B cell (primary cell): Measurements from ENCODE around the gene SMARCC1. TPM values are rescaled to one million over a fixed set of nuclear protein-coding genes. Genes with fewer than 3 reads are reported as not detected.

ENCODE experiments used
- ATAC-seq: fragments of 200-7000 bp; cut with Tn5 transposase; one replicate; pipeline ENCODE4 v1.10.0; 2021; ENCODE audit warnings: low read depth, mild to moderate bottlenecking, moderate number of reproducible peaks, moderate library complexity
- CTCF ChIA-PET: fragments of 350-600 bp; sonication (Branson Sonifier 250); formaldehyde crosslinking; loops from one replicate; lab custom pipeline; 2021; ENCODE audit warnings: antibody characterized with exemption, inconsistent platforms; lab: Charles Lee
- POLR2A ChIA-PET: fragments of 350-600 bp; sonication (Branson Sonifier 250); formaldehyde crosslinking; loops from one replicate; lab custom pipeline; 2021; ENCODE audit warnings: antibody characterized with exemption; lab: Charles Lee
- DNase-seq: peaks from one replicate; pipeline ENCODE4 v3.0.0; 2013
- H2AFZ ChIP-seq: 2 replicates; pipeline ENCODE4 v1.6.1; 2012; ENCODE audit warnings: mild to moderate bottlenecking, low read depth, low read length; ENCODE audit not compliant: insufficient read depth, poor library complexity, severe bottlenecking
- H3K27ac ChIP-seq, 2 donors: 1 replicate in 1 of 2; 2 replicates in 1 of 2; pipeline ENCODE4 v1.5.1; 2012 to 2013; ENCODE audit warnings: low read length in 2 of 2, mild to moderate bottlenecking in 2 of 2, moderate library complexity in 1 of 2
- H3K27me3 ChIP-seq, 4 experiments: fragments of 200-600 bp in 1 of 4; sonication (generic) in 1 of 4; replicated peaks in 1 of 4; 1 replicate in 2 of 4; 2 replicates in 2 of 4; pipeline versions ENCODE4 v1.6.1 to v1.7.0; 2013 to 2016; ENCODE audit warnings: low read length in 3 of 4, mild to moderate bottlenecking in 2 of 4, mixed read lengths in 1 of 4, moderate library complexity in 1 of 4; ENCODE audit not compliant: insufficient read depth in 4 of 4, control insufficient read depth in 3 of 4; ENCODE audit errors: control extremely low read depth in 1 of 4
- H3K36me3 ChIP-seq, 2 experiments: replicated peaks in 1 of 2; 1 replicate in 1 of 2; 2 replicates in 1 of 2; pipeline versions ENCODE4 v1.6.1 to v1.7.1; 2013; ENCODE audit warnings: low read length in 1 of 2; ENCODE audit not compliant: insufficient read depth in 2 of 2, control insufficient read depth in 1 of 2; ENCODE audit errors: control extremely low read depth in 1 of 2, extremely low read depth in 1 of 2
- H3K4me1 ChIP-seq, 2 donors: fragments of 200-600 bp in 1 of 2; sonication (generic) in 1 of 2; 1 replicate in 1 of 2; 2 replicates in 1 of 2; pipeline versions ENCODE4 v1.5.1 to v1.6.1; 2013 to 2017; ENCODE audit warnings: low read length in 2 of 2; ENCODE audit not compliant: control insufficient read depth in 2 of 2, insufficient read depth in 2 of 2
- H3K4me2 ChIP-seq: replicated peaks from 2 replicates; pipeline ENCODE3; 2012; ENCODE audit warnings: mild to moderate bottlenecking, low read depth, low read length; ENCODE audit not compliant: poor library complexity, severe bottlenecking
- H3K4me3 ChIP-seq, 5 experiments: fragments of 200-600 bp in 1 of 5; sonication (generic) in 1 of 5; 1 replicate in 3 of 5; 2 replicates in 2 of 5; pipeline versions ENCODE4 v1.5.1 to v1.7.0; 2011 to 2016; ENCODE audit warnings: low read length in 4 of 5, mild to moderate bottlenecking in 4 of 5, low read depth in 2 of 5, control low read depth in 1 of 5, moderate library complexity in 1 of 5; ENCODE audit not compliant: insufficient read depth in 1 of 5; ENCODE audit errors: control extremely low read depth in 1 of 5, extremely low read depth in 1 of 5
- H3K79me2 ChIP-seq: fragments of 200-600 bp; sonication (generic); one replicate; pipeline ENCODE4 v1.6.0; 2016; ENCODE audit warnings: low read length; ENCODE audit not compliant: control insufficient read depth, insufficient read depth
- H3K9ac ChIP-seq: fragments of 200-600 bp; sonication (generic); 2 replicates; pipeline ENCODE4 v1.6.1; 2017; ENCODE audit warnings: mild to moderate bottlenecking, low read length, moderate library complexity
- H3K9me3 ChIP-seq, 3 donors: one replicate each; pipeline versions ENCODE4 v1.6.1 to v1.7.1; 2013; ENCODE audit warnings: low read length in 2 of 3; ENCODE audit not compliant: control insufficient read depth in 2 of 3, insufficient read depth in 1 of 3; ENCODE audit errors: control extremely low read depth in 1 of 3
- H4K20me1 ChIP-seq: 2 replicates; pipeline ENCODE4 v1.6.0; 2012; ENCODE audit warnings: mild to moderate bottlenecking, low read length; ENCODE audit not compliant: insufficient read depth, control insufficient read depth, poor library complexity, severe bottlenecking
- H3K27ac Mint-ChIP-seq: one replicate; pipeline ENCODE4 v1.8.0; 2021; ENCODE audit warnings: mixed read lengths
- H3K27me3 Mint-ChIP-seq: one replicate; pipeline ENCODE4 v1.8.0; 2021; ENCODE audit warnings: mixed read lengths
- H3K4me1 Mint-ChIP-seq: one replicate; pipeline ENCODE4 v1.8.0; 2021; ENCODE audit warnings: mixed read lengths
- H3K4me3 Mint-ChIP-seq: one replicate; pipeline ENCODE4 v1.8.0; 2021; ENCODE audit warnings: mixed read lengths
- H3K9me3 Mint-ChIP-seq: one replicate; pipeline ENCODE4 v1.8.0; 2022; ENCODE audit warnings: mixed read lengths; ENCODE audit not compliant: insufficient read depth
- CTCF ChIP-seq: fragments of 200-600 bp; IDR thresholded peaks from one replicate; pipeline ENCODE4 v1.8.0; 2022; ENCODE audit warnings: antibody characterized with exemption, mild to moderate bottlenecking
- EZH2 ChIP-seq: IDR thresholded peaks from 2 replicates; pipeline ENCODE4 v1.6.1; 2012; ENCODE audit warnings: borderline replicate concordance, low read depth, mild to moderate bottlenecking, moderate library complexity, low read length; ENCODE audit not compliant: insufficient read depth, poor library complexity, severe bottlenecking
- WGBS: methylation state at CpG from one replicate; pipeline ENCODE4 v1.1.5; 2013; ENCODE audit warnings: missing lambda C conversion rate; ENCODE audit not compliant: insufficient coverage; 5-methylcytosine and 5-hydroxymethylcytosine counted together
- intact Hi-C: fragments of 100-400 bp; cut with micrococcal nuclease; formaldehyde crosslinking; loops from one replicate; pipeline ENCODE4 v1.10.0; 2022
- polyA plus RNA-seq: library from polyadenylated mRNA; depleted of rRNA; stranded (reverse); fragments of >200 nt; gene quantifications from 2 replicates; pipeline ENCODE4 v1.2.3, GENCODE V29; 2012
- total RNA-seq, 2 donors: library from RNA; stranded (reverse); fragments of 120-200 nt in 1 of 2; gene quantifications; 1 replicate in 1 of 2; 2 replicates in 1 of 2; pipeline versions ENCODE4 v1.2.3 to v1.2.4, GENCODE V29; 2013 to 2022

SMARCC1 gene
- total and polyA plus RNA-seq, 2 donors (not counting 1 experiment from before 2014, with no cell fraction given) = 13.1 to 155 TPM

GRCh38 chr3:47554335-47554734 is 227.4 kb downstream of the SMARCC1 start:
- H2AFZ ChIP-seq = no peak overlapping the region
- H3K9ac ChIP-seq = no peak overlapping the region
- no peak overlapping the region for H3K27ac ChIP-seq
- TF ChIP-seq EZH2 (no peak), CTCF (no peak)
- Mint-ChIP-seq H3K27ac (no peak overlapping the region), H3K4me1 (no peaks in the 10 kb centered on the region), H3K9me3 (peaks cover 3% of the 10 kb centered on the region), H3K4me3 (no peak overlapping the region), H3K27me3 (peaks cover 22% of the 10 kb centered on the region)
- intact Hi-C loops = no loop called here
- DNase-seq (no peak), ATAC-seq (no peak)
- no peaks in the 10 kb centered on the region for H3K79me2 ChIP-seq
- peaks cover 0 to 7% (median 0%) of the 10 kb centered on the region in 4 experiments for H3K27me3 ChIP-seq
- WGBS = 100% methylated on average over 1 of the region's 6 CpGs
- H3K4me1 ChIP-seq = no peaks in the 10 kb centered on the region
- CTCF ChIA-PET = no interaction called here
- H3K4me3 ChIP-seq = no peak overlapping the region
- H4K20me1 ChIP-seq = no peaks in the 10 kb centered on the region
- no peak overlapping the region for H3K4me2 ChIP-seq
- peaks cover 0 to 3% (median 2%) of the 10 kb centered on the region in 3 donors for H3K9me3 ChIP-seq
- POLR2A ChIA-PET = no interaction called here
- H3K36me3 ChIP-seq = no peaks in the 10 kb centered on the region

- no peak for ATAC-seq
- POLR2A ChIA-PET = interaction anchor here (0.7 kb wide), 1 partner anchor 27 kb away, joined by 3 read pairs; no protein-coding TSS in a partner anchor
- no peak for TF ChIP-seq CTCF
- no peak for TF ChIP-seq EZH2
- Histone ChIP-seq H3K79me2 (no peaks in the 10 kb centered on the region), H3K4me3 (no peak overlapping the region), H2AFZ (no peak overlapping the region), H3K4me2 (no peak overlapping the region), H3K27me3 (peaks cover 0 to 7% (median 0%) of the 10 kb centered on the region in 4 experiments), H3K27ac (no peak overlapping the region), H3K36me3 (no peaks in the 10 kb centered on the region), H4K20me1 (no peaks in the 10 kb centered on the region), H3K9ac (no peak overlapping the region), H3K4me1 (no peaks in the 10 kb centered on the region), H3K9me3 (peaks cover 0 to 3% (median 2%) of the 10 kb centered on the region in 3 donors)
- Mint-ChIP-seq H3K27ac (no peak overlapping the region), H3K4me3 (no peak overlapping the region), H3K9me3 (peaks cover 3% of the 10 kb centered on the region), H3K4me1 (no peaks in the 10 kb centered on the region), H3K27me3 (peaks cover 22% of the 10 kb centered on the region)
- DNase-seq = no peak
- CTCF ChIA-PET = no interaction called here
- intact Hi-C loops = no loop called here
- 97% methylated on average over 7 of the region's 7 CpGs for WGBS
Observed at GRCh38 chr3:47553407-47553806, 228.3 kb downstream of the SMARCC1 start.
